ENCODE results near the gene MRPL32.

Gene MRPL32

DNA sequence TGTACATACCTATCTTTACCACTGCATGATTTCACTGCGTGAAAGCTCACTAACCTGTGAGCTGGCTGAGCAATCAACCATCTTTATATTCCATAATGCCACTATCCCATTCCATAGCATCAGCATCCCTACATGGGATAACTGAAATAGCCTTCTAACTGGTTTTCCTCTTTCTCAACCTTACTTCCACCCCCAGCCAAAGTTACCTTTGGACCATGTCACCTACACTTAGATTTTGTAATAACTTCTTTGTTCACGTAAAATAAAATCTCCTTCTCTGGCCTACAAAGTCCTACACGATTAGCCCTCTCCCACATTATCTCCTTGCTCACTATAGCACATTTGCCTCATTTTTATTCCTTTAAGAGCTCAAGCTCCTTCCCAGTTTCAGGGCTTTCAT lies 2.7 kb upstream of the MRPL32 start:
- TF ChIP-seq POLR2A (IDR thresholded peaks at IDR 0.05; ENCODE audit: extremely low read depth, insufficient read length) = no peak
- no peak for TF ChIP-seq MYC (IDR thresholded peaks at IDR 0.05; ENCODE audit: low read depth, low read length)
- TF ChIP-seq, protein P1, sequence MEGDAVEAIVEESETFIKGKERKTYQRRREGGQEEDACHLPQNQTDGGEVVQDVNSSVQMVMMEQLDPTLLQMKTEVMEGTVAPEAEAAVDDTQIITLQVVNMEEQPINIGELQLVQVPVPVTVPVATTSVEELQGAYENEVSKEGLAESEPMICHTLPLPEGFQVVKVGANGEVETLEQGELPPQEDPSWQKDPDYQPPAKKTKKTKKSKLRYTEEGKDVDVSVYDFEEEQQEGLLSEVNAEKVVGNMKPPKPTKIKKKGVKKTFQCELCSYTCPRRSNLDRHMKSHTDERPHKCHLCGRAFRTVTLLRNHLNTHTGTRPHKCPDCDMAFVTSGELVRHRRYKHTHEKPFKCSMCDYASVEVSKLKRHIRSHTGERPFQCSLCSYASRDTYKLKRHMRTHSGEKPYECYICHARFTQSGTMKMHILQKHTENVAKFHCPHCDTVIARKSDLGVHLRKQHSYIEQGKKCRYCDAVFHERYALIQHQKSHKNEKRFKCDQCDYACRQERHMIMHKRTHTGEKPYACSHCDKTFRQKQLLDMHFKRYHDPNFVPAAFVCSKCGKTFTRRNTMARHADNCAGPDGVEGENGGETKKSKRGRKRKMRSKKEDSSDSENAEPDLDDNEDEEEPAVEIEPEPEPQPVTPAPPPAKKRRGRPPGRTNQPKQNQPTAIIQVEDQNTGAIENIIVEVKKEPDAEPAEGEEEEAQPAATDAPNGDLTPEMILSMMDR (IDR thresholded peaks at IDR 0.05; ENCODE audit: low read depth, low read length) = no peak
- TF ChIP-seq, protein P2, sequence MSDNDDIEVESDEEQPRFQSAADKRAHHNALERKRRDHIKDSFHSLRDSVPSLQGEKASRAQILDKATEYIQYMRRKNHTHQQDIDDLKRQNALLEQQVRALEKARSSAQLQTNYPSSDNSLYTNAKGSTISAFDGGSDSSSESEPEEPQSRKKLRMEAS (IDR thresholded peaks at IDR 0.05; ENCODE audit: low read depth, low read length) = no peak
- H3K4me3 ChIP-seq (ENCODE audit: low read depth, low read length) = peak overlapping the region; percentile 96
- DNase-seq (ENCODE audit: low read depth) = no peak

GRCh38 chr7:42930889-42931288 lies 1.3 kb upstream of the MRPL32 start:
- DNase-seq (ENCODE audit: low read depth) = no peak
- H3K4me3 ChIP-seq (ENCODE audit: low read depth, low read length) = peak overlapping the region; percentile 96
- TF ChIP-seq, protein P2 (IDR thresholded peaks at IDR 0.05; ENCODE audit: low read depth, low read length) = no peak
- TF ChIP-seq, protein P1 (IDR thresholded peaks at IDR 0.05; ENCODE audit: low read depth, low read length) = no peak
- no peak for TF ChIP-seq MYC (IDR thresholded peaks at IDR 0.05; ENCODE audit: low read depth, low read length)
- no peak for TF ChIP-seq POLR2A (IDR thresholded peaks at IDR 0.05; ENCODE audit: extremely low read depth, insufficient read length)

DNA sequence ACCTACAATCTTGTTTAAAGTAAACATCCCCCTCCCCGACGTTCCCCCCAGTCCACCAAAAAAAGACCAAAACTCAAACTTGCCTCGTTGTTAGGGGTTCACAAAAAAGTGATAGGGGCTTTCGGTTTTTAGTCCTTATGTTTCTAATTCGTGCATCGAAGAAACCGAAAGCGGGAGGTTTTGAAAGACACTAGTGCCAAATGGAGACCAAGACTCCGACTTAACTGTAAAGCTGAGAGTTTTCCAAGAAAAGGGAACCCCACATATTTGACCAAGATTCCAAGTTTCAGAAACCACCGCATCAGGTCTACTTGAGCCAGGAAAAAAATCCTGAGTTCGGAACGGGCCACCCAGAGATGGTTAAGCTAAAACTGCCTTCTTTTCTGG lies 736 bp upstream of the MRPL32 start:
- DNase-seq (ENCODE audit: low read depth) = peak; percentile 34
- TF ChIP-seq, protein P2 (IDR thresholded peaks at IDR 0.05; ENCODE audit: low read depth, low read length) = no peak
- TF ChIP-seq, protein P1 (IDR thresholded peaks at IDR 0.05; ENCODE audit: low read depth, low read length) = no peak
- TF ChIP-seq MYC (IDR thresholded peaks at IDR 0.05; ENCODE audit: low read depth, low read length) = no peak
- no peak for TF ChIP-seq POLR2A (IDR thresholded peaks at IDR 0.05; ENCODE audit: extremely low read depth, insufficient read length)
- H3K4me3 ChIP-seq (ENCODE audit: low read depth, low read length) = peak overlapping the region; percentile 96

DNA sequence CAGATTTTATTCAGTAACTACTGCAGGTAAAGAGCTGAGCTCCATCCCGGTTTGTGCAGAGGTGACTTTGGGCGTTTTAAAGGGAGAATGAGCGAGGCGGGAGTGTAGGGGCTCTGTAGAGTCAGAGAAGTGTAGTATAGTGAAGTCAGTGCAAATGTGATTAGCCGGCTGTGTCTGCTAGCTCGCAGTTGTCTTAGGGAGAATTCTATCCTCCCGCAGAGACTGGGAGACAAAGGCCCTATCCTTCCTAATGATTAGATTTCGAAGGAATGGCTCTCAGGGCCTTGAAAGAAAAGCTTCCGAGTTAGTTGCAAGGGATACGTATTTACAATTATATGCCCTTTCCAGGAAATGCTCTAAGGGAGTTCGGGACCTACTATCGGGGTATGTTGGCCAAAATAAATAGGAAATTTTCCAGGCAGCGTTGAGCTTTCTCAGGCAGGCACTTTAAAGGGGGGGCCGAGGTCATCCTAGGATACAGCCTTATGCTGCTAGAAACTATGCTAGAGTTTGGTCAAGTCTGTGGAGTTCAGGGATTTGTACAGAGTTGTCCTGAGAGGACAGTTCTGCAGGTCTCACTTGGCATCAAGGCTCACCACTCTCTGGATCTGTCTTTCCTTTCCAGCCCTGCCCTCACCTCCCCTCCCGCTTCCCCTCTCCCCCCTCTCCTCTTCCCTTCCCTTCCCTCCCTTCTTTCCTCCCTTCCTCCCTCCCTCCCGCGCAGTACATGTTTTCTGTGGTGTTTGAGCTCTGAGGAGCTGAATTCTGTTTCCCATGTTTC lies 825 bp downstream of the MRPL32 start:
- peak overlapping the region; percentile 96 for H3K4me3 ChIP-seq (ENCODE audit: low read depth, low read length)
- peak; percentile 53 for DNase-seq (ENCODE audit: low read depth)
- TF ChIP-seq, protein P2 (IDR thresholded peaks at IDR 0.05; ENCODE audit: low read depth, low read length) = no peak
- TF ChIP-seq MYC (IDR thresholded peaks at IDR 0.05; ENCODE audit: low read depth, low read length) (no peak), POLR2A (IDR thresholded peaks at IDR 0.05; ENCODE audit: extremely low read depth, insufficient read length) (no peak)
- TF ChIP-seq, protein P1 (IDR thresholded peaks at IDR 0.05; ENCODE audit: low read depth, low read length) = no peak

DNA sequence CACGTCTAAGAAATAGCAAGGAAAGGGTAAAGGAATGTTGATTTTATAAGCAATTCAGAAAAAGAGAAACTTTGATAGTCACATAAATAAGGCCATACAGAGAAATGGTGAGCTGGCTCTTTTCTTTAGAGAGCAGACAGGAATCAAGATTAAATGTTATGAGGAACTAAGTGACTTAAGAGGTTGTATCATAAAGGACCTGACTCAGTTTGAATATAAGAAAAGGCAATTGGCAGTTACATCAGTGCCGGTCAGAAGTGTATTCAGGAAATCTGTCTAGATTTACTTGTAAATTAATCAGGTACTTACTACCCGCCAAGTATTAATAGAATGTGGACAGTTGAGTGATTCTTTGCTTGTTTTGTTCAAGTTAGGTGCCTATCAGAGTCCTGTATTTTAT lies 2.1 kb downstream of the MRPL32 start:
- DNase-seq (ENCODE audit: low read depth) = no peak
- TF ChIP-seq, protein P2 (IDR thresholded peaks at IDR 0.05; ENCODE audit: low read depth, low read length) = no peak
- TF ChIP-seq, protein P1 (IDR thresholded peaks at IDR 0.05; ENCODE audit: low read depth, low read length) = no peak
- TF ChIP-seq MYC (IDR thresholded peaks at IDR 0.05; ENCODE audit: low read depth, low read length) (no peak), POLR2A (IDR thresholded peaks at IDR 0.05; ENCODE audit: extremely low read depth, insufficient read length) (no peak)
- peak overlapping the region; percentile 25 for H3K4me3 ChIP-seq (ENCODE audit: low read depth, low read length)

All from NB4 (cell line).